Fibroblast of upper back skin (primary cell): Measurements from ENCODE around the gene TAAR8.
"Not testable (repeated sequence)": the region's sequence is repeated elsewhere in the genome, so short reads cannot be mapped to it uniquely, and the experiment has no call there.

Experiments used
- DNase-seq: peaks from one replicate; pipeline ENCODE4 v3.0.0-alpha.2; 2013

Gene TAAR8

DNA sequence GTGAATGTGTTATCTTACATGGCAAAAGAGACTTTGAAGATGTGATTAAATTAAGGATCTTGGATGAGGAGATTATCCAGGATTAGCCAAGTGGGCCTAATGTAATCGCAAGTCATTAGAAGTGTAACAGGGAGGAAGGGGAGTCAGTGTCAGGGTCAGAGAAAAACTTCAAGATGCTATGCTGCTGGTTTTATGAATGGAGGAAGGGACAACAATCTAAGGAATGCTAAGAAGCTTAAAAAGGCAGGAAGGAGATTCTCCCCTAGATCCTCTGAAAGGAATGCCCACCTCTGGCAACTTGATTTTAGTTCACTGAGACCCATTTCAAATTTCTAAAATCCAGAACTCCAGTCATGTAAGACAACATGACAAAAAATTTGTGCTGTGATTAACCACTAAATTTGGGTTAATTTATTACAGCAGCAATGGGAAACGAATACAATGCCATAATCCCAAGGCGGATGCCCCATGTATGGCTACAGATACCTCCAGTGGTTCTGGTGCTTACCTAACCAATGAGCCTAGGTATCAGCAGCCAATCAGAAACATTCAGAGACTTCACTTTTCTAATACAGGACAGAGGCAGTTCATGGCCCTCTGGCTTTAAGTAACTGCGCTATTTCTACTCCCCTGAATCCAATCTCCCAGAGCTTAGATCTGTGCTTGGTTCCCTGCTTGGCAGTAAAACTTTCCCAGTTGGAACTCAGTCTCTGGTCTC, 3.6 kb upstream of the TAAR8 start:
- DNase-seq: no peak

DNA sequence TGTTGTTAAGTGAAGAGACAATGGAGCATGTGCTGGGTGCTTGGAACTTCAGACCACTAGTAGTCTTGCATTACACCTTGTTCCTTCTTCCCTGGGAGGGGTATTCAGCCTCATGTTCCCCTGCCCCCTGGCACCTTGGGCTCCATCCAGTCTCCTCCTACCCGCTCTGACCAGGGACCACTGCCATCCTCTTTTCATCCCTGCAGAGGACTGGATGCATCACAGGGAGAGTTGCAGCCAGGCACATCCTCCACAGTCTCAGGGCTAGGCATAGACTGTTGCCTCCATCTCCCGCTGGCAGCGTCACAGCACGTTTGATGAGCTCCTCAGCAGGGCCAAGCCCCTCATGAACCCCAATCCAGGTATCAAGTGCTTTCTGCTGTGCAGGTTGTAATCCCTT, 1.3 kb upstream of the TAAR8 start:
- DNase-seq: no peak

DNA sequence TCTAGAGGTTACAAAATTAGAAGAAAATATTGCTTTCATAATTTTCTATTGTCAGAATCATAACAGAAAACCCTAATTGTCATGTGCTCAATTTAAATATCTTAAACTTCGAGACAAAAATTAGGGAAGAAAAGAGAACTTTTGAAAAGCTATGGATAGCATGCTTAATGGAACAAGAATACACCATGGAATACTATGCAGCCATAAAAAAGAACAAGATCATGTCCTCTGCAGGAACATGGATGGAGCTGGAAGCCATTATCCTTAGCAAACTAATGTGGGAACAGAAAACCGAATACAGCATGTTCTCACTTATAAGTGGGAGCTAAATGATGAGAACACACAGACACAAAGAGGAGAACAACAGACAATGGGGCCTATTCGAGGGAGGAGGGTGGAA, 7.6 kb downstream of the TAAR8 start:
- not testable (repeated sequence) for DNase-seq

DNA sequence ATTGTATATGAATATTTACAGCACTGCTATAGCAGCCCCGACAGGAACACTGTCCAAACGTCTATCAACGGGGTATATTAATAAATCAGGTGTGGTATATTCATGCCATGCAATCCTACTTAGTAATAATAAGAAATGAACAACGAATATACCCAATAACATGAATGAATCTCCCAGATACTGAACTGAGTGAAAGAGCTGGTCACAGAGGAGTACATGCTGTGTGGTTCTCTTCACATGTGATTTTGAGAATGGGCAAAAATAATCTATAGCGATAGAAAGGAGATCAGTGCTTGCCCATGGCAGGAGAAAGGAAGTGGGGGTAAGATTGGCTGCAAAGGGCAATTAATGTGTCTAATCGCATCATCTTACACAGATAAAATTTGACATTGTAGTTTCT, 13.9 kb downstream of the TAAR8 start:
- no peak for DNase-seq

DNA sequence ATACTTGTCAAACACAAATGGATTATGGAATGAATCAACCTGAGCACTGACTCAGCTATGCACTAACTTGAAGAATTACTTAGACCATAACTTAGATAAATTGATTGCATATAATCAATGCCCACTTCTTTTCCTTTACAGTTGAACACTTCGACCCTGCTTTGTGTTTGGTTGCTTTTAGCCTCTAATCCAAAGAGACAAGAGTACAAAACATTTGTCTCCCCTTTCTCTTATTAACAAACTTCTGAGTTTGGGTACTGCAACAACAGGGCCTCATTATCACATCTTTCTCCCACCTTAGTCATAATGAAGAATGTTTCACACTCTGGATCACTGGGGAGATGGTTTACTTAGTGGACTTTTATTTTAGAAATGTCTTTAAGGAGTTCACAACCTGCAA, 15.1 kb downstream of the TAAR8 start:
- DNase-seq: no peak

DNA sequence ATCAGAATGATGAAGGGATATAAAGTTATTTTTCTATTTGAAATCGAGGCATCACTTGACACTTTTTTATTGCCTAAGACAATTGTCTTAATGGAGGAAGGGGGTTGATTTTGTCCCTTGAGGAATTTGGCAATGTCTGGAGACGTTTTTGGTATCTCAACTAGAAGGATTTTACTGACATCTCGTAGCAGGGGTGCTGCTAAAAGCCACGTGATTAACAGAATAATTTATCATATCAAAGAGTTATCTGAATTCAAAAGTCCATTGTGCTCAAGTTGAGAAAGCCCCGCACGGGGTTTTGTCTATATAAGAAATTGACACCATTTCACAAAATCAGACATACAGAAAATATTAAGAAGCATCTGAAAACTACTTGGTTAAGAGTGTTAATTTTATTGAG, 16.1 kb downstream of the TAAR8 start:
- DNase-seq: no peak

DNA sequence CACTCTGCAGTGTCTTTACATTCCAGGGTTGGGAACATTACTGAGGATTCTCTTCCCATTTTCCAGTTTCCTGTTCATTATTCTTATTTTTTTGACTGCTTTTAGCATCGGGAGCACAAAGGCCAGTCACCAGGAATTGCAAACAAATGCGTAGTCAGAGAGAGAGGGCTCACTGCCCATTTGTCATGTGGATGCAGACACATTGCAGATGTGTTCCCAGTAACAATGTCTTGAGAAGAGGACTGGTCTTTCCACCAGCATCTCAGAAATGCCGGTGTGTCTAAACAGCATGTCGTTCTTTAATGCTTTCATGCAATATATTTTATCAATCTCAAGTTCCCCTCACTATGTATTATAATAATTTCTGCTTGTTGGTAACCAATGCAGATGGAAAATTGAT, 16.7 kb downstream of the TAAR8 start:
- DNase-seq: no peak

DNA sequence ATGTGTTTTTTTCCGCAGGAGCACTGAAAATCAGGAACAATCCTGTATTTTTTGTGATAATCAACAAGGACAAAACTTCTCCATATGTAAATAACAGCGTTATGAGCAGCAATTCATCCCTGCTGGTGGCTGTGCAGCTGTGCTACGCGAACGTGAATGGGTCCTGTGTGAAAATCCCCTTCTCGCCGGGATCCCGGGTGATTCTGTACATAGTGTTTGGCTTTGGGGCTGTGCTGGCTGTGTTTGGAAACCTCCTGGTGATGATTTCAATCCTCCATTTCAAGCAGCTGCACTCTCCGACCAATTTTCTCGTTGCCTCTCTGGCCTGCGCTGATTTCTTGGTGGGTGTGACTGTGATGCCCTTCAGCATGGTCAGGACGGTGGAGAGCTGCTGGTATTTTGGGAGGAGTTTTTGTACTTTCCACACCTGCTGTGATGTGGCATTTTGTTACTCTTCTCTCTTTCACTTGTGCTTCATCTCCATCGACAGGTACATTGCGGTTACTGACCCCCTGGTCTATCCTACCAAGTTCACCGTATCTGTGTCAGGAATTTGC, 17.8 kb downstream of the TAAR8 start, which contains the start of gene TAAR6:
TSS of gene TAAR6 (plus strand) at position 102 of the 557 bp plus-strand sequence. CDS start at position 102, 0 bp downstream.
- DNase-seq: no peak

DNA sequence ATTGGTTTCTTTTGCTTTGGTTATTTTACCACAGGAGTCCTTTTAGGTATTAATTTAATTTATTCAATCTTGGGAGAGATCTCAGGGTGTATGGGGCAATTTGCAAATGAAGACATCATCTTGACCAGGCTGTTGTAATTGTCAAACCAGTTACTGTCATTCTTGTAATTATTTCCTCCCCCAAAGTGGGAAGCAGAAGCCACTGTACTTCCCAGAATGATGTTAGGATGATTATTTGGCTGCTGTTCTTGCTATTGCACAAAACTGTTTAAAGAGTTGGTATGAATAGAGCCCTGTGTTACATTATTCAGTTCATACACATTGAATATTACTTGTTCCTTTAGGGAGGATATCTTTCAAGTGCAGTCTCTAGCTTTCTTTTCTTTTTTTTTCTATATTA, 19.3 kb downstream of the TAAR8 start:
- DNase-seq: no peak

DNA sequence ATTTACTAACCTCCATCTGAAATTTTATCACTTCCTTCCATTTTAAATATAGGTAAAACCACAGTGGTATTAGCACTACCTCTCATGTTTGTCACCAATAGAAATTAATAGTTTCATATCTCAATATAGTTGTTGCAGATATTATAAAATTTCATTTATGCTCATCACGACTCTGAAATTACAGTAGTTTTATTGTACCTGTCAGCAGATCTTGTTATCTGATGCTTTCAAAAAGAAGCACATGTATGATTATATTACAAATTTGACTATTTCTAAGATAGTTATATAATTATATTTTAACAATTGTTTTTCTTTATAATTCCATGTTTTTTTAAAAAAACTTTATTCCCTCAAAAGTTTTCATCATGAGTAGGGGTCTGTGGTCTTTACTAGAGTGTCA, 32.2 kb downstream of the TAAR8 start:
- DNase-seq: no peak

DNA sequence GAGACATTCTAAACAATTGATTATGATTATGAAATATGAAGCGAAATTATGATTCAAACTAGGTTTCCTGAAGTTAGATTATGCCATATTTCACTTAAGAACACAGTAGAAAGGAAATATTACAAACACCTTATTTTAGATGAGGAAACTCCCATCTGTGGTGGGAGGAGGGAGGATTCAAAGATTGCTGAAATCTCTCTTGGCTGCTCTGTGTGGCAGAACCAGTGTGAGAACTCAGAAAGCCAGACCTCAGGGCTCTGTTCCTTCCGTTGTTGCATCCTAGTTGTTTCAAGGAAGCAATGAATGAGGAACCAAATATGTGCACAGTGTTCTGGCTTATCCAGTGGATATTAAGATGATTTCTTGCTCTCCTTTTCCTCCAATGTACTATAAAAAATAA, 35.0 kb downstream of the TAAR8 start:
- DNase-seq: no peak

DNA sequence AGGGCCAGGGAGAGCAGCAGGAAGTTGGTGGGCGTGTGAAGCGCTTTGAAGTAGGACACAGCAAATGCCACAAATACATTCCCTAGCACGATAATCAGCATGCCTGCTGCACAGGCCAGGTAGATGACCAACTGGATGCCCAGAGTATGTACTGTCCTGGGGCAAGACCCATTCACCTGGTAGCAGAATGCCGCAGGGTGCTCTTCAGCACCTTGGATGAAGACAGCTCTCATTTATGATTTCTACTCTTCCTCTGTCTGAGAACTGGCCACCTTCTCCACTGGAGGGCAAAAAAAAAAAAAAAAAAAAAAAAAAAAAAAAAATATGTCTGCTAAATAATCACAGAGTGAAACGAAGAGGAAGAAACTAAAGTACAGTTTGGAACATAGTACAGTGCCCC, 37.0 kb downstream of the TAAR8 start, which contains the start of gene TAAR5:
TSS of gene TAAR5 (minus strand) at position 288 of the 400 bp plus-strand sequence. CDS start at position 233, 55 bp downstream.
- no peak for DNase-seq

DNA sequence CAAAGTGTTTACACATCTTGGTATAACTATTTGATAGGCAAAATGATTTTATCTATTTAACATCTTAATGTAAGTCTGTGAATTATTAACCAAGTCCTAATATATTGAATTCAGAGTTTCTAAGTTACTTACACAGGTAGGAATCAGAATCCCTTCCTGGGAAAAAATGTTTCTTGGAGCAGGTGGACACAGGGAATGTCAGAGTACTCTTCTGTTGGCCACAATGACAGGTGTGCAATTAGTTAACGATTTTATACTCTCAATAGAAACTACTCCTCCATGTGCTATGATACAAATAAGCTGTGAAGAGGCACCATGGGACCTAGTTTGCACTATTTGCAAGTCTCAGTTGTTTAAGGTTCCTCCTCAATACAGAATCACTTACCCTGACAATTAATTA, 37.9 kb downstream of the TAAR8 start:
- no peak for DNase-seq

DNA sequence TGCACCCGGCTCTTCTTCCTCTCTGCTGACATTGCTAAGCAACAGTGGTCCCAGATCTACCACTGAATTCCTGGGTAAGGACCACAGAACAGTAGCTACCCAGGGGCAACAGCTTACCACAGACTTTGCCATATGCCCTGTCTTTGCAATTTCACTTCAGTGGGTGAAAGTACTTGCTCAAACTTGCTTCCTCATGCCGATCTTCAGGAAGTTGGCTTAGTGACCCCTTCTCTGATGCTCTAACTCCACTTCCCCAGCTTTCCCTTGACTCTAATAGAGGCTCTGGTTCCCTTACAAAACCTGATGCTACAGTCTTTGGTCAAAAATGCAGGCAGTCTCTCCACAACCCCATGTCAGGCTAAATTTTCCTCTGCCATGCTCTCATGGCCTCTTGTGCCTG, 40.4 kb downstream of the TAAR8 start:
- no peak for DNase-seq

DNA sequence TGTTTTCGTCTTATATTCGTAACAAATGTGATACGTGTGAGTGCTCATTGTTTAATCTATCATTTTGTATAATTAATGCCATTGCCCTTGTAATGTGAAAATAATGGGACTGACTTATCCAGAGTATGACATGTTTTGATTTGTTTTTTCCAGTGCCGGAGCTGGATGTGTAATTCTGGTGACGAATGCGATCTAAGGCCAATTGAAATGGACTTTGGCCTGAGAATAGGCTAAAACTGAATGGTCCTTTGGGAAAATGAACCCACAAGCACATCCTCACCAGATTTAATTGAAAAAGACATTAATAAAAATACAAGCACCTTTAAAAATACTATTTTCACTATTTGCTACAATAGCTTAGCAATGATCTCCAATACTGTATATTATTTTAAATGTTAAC, 43.7 kb downstream of the TAAR8 start:
- DNase-seq: no peak

DNA sequence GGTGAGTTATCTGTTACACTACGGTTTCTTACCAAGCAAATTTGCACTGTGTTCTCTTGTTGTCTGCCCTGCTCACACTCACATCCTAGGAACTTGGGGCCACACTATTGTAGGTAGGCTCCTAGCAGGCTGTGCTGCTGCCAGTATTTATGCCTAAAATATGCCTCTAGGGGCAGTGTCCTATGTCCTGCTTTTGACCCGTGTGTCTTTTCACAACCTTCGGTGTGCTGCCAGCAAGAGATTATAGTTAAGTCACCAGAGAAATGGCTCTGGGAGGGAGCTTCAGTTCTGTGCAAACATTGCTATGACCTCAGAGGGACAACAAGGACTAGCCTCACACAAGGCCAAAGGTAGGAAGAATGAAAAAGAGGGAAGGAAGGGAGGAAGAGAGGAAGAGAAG, 46.0 kb downstream of the TAAR8 start:
- DNase-seq: no peak

DNA sequence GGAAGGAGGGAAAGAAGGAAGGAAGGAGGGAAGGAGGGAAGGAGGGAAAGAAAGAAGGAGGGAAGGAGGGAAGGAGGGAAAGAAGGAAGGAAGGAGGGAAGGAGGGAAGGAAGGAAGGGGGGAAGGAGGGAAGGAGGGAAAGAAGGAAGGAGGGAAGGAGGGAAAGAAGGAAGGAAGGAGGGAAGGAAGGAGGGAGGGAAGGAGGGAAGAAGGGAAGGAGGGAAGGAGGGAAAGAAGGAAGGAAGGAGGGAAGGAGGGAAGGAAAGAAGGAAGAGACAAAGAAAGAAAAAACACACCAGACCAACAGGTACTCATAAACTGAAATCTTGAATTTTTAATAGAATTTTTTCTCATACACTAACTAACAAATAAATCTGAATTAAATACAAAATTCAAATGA, 48.4 kb downstream of the TAAR8 start:
- not testable (repeated sequence) for DNase-seq
